ENCODE data around the gene SPARC. TPM values are rescaled to one million over a fixed set of nuclear protein-coding genes. Genes with fewer than 3 reads are reported as not detected.
A peak's percentile ranks its signal among the peaks of the same experiment; 100 is the strongest.

SPARC gene
- total RNA-seq, 1 experiment from 2014 or later, result not detected

DNA sequence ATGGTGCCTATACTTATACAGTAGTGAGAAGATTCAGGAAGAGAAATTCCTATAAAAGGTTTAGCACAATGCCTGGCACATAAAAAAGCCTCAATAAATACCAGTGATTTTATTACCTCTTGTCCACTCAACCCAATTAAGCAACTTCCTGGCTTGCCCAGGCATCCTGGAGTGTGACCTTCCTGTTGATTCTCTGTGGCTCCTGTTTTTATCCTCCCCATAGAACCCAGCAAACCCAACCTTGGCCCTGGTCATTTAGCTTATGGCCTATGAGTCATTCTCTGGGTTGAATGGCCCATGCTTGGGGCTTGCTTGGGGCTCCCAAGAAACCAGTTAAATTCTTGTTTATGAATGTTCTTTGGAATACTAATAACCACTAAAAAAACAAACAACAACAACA is 21.4 kb upstream of the SPARC start:
- Histone ChIP-seq H3K9me3 (ENCODE audit: low read length) (no peaks in the 10 kb centered on the region), H4K20me1 (ENCODE audit: insufficient read depth, low read depth, low read length) (no peaks in the 10 kb centered on the region), H2AFZ (ENCODE audit: low read length) (no peak overlapping the region), H3K9ac (ENCODE audit: low read length) (no peak overlapping the region), H3K4me3 (ENCODE audit: low read length) (no peak overlapping the region), H3K9me2 (replicated peaks; ENCODE audit: insufficient read depth, low read length) (no peaks in the 10 kb centered on the region), H3K79me2 (ENCODE audit: low read length) (no peaks in the 10 kb centered on the region), H3K27me3 (ENCODE audit: low read length) (no peaks in the 10 kb centered on the region), H3K36me3 (ENCODE audit: insufficient read depth, low read length) (no peaks in the 10 kb centered on the region), H3K4me1 (ENCODE audit: low read length) (peaks cover 48% of the 10 kb centered on the region), H3K4me2 (ENCODE audit: low read depth, low read length, poor library complexity, severe bottlenecking) (no peak overlapping the region), H3K27ac (ENCODE audit: low read length) (no peak overlapping the region)
- no peak for DNase-seq

GRCh38 chr5:151707567-151707966 is 20.9 kb upstream of the SPARC start:
- Histone ChIP-seq H3K27ac (ENCODE audit: low read length) (no peak overlapping the region), H3K4me1 (ENCODE audit: low read length) (peaks cover 48% of the 10 kb centered on the region), H3K79me2 (ENCODE audit: low read length) (no peaks in the 10 kb centered on the region), H3K9ac (ENCODE audit: low read length) (no peak overlapping the region), H4K20me1 (ENCODE audit: insufficient read depth, low read depth, low read length) (no peaks in the 10 kb centered on the region), H3K9me3 (ENCODE audit: low read length) (no peaks in the 10 kb centered on the region), H3K36me3 (ENCODE audit: insufficient read depth, low read length) (no peaks in the 10 kb centered on the region), H3K4me2 (ENCODE audit: low read depth, low read length, poor library complexity, severe bottlenecking) (no peak overlapping the region), H3K4me3 (ENCODE audit: low read length) (no peak overlapping the region), H3K9me2 (replicated peaks; ENCODE audit: insufficient read depth, low read length) (no peaks in the 10 kb centered on the region), H3K27me3 (ENCODE audit: low read length) (no peaks in the 10 kb centered on the region), H2AFZ (ENCODE audit: low read length) (no peak overlapping the region)
- DNase-seq, result no peak

GRCh38 chr5:151706906-151707305 is 20.2 kb upstream of the SPARC start:
- Histone ChIP-seq H3K36me3 (ENCODE audit: insufficient read depth, low read length) (no peaks in the 10 kb centered on the region), H3K4me1 (ENCODE audit: low read length) (peaks cover 53% of the 10 kb centered on the region), H3K9me3 (ENCODE audit: low read length) (no peaks in the 10 kb centered on the region), H4K20me1 (ENCODE audit: insufficient read depth, low read depth, low read length) (no peaks in the 10 kb centered on the region), H3K27ac (ENCODE audit: low read length) (no peak overlapping the region), H3K79me2 (ENCODE audit: low read length) (no peaks in the 10 kb centered on the region), H3K4me3 (ENCODE audit: low read length) (no peak overlapping the region), H3K9me2 (replicated peaks; ENCODE audit: insufficient read depth, low read length) (no peaks in the 10 kb centered on the region), H2AFZ (ENCODE audit: low read length) (no peak overlapping the region), H3K4me2 (ENCODE audit: low read depth, low read length, poor library complexity, severe bottlenecking) (no peak overlapping the region), H3K27me3 (ENCODE audit: low read length) (no peaks in the 10 kb centered on the region), H3K9ac (ENCODE audit: low read length) (no peak overlapping the region)
- DNase-seq, result no peak

DNA sequence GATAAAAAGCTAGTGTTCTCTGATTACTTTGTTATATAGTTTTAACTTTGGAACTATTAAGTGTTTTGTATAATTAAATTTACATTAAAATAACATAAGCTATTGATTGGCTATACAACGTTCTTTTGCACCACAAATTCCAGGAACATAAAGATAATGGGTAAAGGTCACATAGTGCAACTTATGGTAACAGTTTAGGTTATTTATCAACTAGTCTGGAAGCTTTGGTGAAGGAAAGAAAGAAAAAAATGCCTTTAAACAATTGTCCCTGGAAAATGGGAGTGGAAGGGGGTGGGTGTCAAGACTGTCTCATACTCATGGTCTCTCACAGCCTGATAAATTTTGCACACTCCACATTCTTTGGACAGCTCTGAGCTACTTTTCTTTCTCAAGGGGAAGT is 17.1 kb upstream of the SPARC start:
- Histone ChIP-seq H4K20me1 (ENCODE audit: insufficient read depth, low read depth, low read length) (no peaks in the 10 kb centered on the region), H3K4me1 (ENCODE audit: low read length) (peaks cover 64% of the 10 kb centered on the region), H3K9me3 (ENCODE audit: low read length) (no peaks in the 10 kb centered on the region), H3K27ac (ENCODE audit: low read length) (peak overlapping the region; percentile 84), H3K9ac (ENCODE audit: low read length) (peak overlapping the region; percentile 4; the same call in 1 of the 2 replicates), H3K9me2 (replicated peaks; ENCODE audit: insufficient read depth, low read length) (no peaks in the 10 kb centered on the region), H3K27me3 (ENCODE audit: low read length) (no peaks in the 10 kb centered on the region), H3K4me3 (ENCODE audit: low read length) (peak overlapping the region; percentile 44), H3K79me2 (ENCODE audit: low read length) (no peaks in the 10 kb centered on the region), H3K4me2 (ENCODE audit: low read depth, low read length, poor library complexity, severe bottlenecking) (peak overlapping the region; percentile 78), H2AFZ (ENCODE audit: low read length) (no peak overlapping the region), H3K36me3 (ENCODE audit: insufficient read depth, low read length) (no peaks in the 10 kb centered on the region)
- no peak for DNase-seq

DNA sequence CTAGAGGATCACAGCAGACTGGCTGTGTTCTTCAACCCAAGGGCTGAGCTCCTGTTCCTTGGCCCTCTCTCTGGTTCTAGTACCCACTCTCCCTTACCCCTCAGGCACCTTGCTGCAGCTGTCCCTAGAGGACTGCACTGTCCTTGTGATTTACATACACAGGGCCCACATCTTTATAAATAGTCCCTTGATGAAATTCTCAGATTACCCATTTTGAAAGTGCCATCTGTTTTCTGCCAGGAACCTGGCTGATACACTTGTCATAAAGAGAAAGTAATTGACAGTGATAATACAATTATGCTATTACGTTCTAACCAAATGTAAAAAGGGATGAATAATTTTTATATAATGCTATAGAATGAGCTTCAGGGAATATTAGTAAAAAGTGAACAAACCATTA is 16.5 kb upstream of the SPARC start:
- Histone ChIP-seq H3K9me3 (ENCODE audit: low read length) (no peaks in the 10 kb centered on the region), H3K4me1 (ENCODE audit: low read length) (peaks cover 64% of the 10 kb centered on the region), H3K79me2 (ENCODE audit: low read length) (no peaks in the 10 kb centered on the region), H3K9me2 (replicated peaks; ENCODE audit: insufficient read depth, low read length) (no peaks in the 10 kb centered on the region), H3K9ac (ENCODE audit: low read length) (peak overlapping the region; percentile 53), H4K20me1 (ENCODE audit: insufficient read depth, low read depth, low read length) (no peaks in the 10 kb centered on the region), H3K4me3 (ENCODE audit: low read length) (peak overlapping the region; percentile 44), H2AFZ (ENCODE audit: low read length) (no peak overlapping the region), H3K27me3 (ENCODE audit: low read length) (no peaks in the 10 kb centered on the region), H3K36me3 (ENCODE audit: insufficient read depth, low read length) (no peaks in the 10 kb centered on the region), H3K27ac (ENCODE audit: low read length) (peak overlapping the region; percentile 84), H3K4me2 (ENCODE audit: low read depth, low read length, poor library complexity, severe bottlenecking) (peak overlapping the region; percentile 78)
- DNase-seq, result peak; percentile 92

GRCh38 chr5:151700820-151701219 is 14.1 kb upstream of the SPARC start:
- Histone ChIP-seq H3K27ac (ENCODE audit: low read length) (peak overlapping the region; percentile 89), H3K36me3 (ENCODE audit: insufficient read depth, low read length) (no peaks in the 10 kb centered on the region), H4K20me1 (ENCODE audit: insufficient read depth, low read depth, low read length) (no peaks in the 10 kb centered on the region), H3K27me3 (ENCODE audit: low read length) (no peaks in the 10 kb centered on the region), H3K9ac (ENCODE audit: low read length) (peak overlapping the region; percentile 60), H3K79me2 (ENCODE audit: low read length) (no peaks in the 10 kb centered on the region), H3K4me2 (ENCODE audit: low read depth, low read length, poor library complexity, severe bottlenecking) (peak overlapping the region; percentile 76), H3K9me2 (replicated peaks; ENCODE audit: insufficient read depth, low read length) (no peaks in the 10 kb centered on the region), H3K9me3 (ENCODE audit: low read length) (no peaks in the 10 kb centered on the region), H3K4me1 (ENCODE audit: low read length) (peaks cover 64% of the 10 kb centered on the region), H3K4me3 (ENCODE audit: low read length) (peak overlapping the region; percentile 55), H2AFZ (ENCODE audit: low read length) (peak overlapping the region; percentile 38)
- DNase-seq, result peak; percentile 81

GRCh38 chr5:151700296-151700695 is 13.6 kb upstream of the SPARC start:
- H2AFZ ChIP-seq (ENCODE audit: low read length), result peak overlapping the region; percentile 38
- peaks cover 61% of the 10 kb centered on the region for H3K4me1 ChIP-seq (ENCODE audit: low read length)
- no peaks in the 10 kb centered on the region for H3K9me3 ChIP-seq (ENCODE audit: low read length)
- H3K9me2 ChIP-seq (replicated peaks; ENCODE audit: insufficient read depth, low read length), result no peaks in the 10 kb centered on the region
- H3K27me3 ChIP-seq (ENCODE audit: low read length), result no peaks in the 10 kb centered on the region
- no peaks in the 10 kb centered on the region for H3K36me3 ChIP-seq (ENCODE audit: insufficient read depth, low read length)
- peak overlapping the region; percentile 89 for H3K27ac ChIP-seq (ENCODE audit: low read length)
- no peaks in the 10 kb centered on the region for H4K20me1 ChIP-seq (ENCODE audit: insufficient read depth, low read depth, low read length)
- peak overlapping the region; percentile 55 for H3K4me3 ChIP-seq (ENCODE audit: low read length)
- peak overlapping the region; percentile 76 for H3K4me2 ChIP-seq (ENCODE audit: low read depth, low read length, poor library complexity, severe bottlenecking)
- H3K9ac ChIP-seq (ENCODE audit: low read length), result peak overlapping the region; percentile 60
- DNase-seq, result peak; percentile 65
- no peaks in the 10 kb centered on the region for H3K79me2 ChIP-seq (ENCODE audit: low read length)

GRCh38 chr5:151699071-151699901 is 12.6 kb upstream of the SPARC start:
- no peaks in the 10 kb centered on the region for H3K9me3 ChIP-seq (ENCODE audit: low read length)
- no peaks in the 10 kb centered on the region for H3K79me2 ChIP-seq (ENCODE audit: low read length)
- no peaks in the 10 kb centered on the region for H3K27me3 ChIP-seq (ENCODE audit: low read length)
- DNase-seq, result no peak
- no peaks in the 10 kb centered on the region for H4K20me1 ChIP-seq (ENCODE audit: insufficient read depth, low read depth, low read length)
- H3K4me3 ChIP-seq (ENCODE audit: low read length), result no peak overlapping the region
- no peak overlapping the region for H3K9ac ChIP-seq (ENCODE audit: low read length)
- H3K36me3 ChIP-seq (ENCODE audit: insufficient read depth, low read length), result no peaks in the 10 kb centered on the region
- H3K4me2 ChIP-seq (ENCODE audit: low read depth, low read length, poor library complexity, severe bottlenecking), result no peak overlapping the region
- no peaks in the 10 kb centered on the region for H3K9me2 ChIP-seq (replicated peaks; ENCODE audit: insufficient read depth, low read length)
- no peak overlapping the region for H2AFZ ChIP-seq (ENCODE audit: low read length)
- no peak overlapping the region for H3K27ac ChIP-seq (ENCODE audit: low read length)
- H3K4me1 ChIP-seq (ENCODE audit: low read length), result peaks cover 51% of the 10 kb centered on the region
